Measurements from ENCODE around the gene KL.

Gene KL

DNA sequence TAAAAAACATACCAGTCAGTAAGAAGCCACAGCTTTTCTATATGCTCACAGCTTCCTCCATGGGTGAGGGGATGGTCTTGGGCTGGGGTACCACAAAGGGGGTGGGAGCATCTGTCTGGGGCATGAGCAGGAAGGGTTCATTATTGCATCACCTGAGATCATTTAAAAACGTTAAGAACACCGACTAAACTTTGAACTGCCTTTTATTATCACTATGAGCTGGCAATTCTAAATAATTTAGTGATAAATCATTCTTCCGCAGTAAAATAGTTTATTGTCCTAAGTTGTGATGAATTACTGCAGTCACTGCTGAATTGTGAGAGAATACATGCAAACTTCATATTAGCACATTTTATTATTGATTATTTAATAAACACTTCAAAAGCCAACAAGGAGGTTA lies 71.6 kb downstream of the KL start:
- no peak for DNase-seq

DNA sequence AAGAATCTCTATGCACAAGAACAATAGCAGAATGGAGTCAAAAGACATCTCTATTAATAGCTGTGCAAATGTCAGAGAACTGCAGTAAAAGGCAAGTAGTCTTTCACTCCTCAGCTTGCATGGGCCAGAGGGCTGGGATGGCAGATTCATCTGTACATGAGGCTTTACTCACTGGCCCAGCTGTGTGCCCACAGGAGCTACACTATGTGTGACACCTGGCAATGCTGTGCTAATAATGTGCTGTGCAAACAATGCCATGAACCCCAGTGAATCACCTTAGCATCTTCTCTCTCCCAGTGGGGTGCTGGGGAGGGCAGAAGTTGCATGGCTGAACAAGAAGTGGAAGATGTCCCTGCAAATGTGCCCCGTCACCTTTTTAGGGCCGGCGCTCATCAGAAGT lies 73.1 kb downstream of the KL start:
- DNase-seq, result no peak

DNA sequence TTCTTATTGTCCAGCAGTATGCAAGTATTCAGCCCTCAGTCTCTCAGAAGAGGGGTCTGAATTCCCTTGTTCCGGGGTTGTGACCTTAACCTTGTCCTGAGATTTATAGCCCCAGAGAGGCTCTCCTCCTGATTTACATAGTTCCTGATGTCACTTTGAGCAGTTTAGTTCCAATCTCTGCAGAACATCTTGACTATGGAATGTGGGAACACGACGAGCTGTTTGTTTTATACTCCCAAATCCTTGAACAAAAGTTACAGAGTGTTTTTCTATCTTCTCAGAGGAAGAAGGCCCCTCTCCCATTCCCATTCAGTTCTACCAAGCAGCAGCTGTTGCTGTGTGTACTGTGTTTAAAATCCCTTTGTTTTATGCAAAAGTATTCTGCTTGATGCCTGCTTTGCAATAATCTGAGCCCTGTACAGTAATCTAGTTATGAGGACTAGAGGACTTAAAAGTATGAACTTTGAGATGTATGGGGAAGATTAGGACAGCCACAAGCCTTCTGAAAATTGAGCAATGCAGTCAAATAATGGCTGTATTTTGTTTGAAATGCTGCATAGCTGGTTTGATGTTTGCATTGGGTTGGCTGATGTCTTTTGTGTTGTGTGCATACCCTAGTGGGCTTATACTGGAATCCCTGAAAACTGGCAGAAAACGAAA lies 74.7 kb downstream of the KL start:
- no peak for DNase-seq

DNA sequence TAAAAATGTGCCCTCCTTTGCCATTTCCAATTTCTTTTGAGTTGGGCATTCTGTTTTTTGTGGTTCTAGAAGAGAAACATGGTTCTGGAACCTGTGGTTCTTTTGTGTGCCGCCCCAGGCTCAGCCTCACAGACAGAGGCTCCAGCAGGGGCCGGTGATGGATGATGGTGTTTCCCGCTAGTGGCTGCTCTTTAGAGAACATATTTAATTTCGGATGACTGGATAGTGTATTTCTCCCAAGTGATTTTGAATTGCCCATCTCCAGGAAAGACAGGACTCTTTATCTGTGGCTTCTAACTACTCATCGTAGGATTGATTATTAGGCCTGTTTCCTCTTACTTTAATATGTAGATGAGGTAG lies 75.2 kb downstream of the KL start:
- no peak for DNase-seq

DNA sequence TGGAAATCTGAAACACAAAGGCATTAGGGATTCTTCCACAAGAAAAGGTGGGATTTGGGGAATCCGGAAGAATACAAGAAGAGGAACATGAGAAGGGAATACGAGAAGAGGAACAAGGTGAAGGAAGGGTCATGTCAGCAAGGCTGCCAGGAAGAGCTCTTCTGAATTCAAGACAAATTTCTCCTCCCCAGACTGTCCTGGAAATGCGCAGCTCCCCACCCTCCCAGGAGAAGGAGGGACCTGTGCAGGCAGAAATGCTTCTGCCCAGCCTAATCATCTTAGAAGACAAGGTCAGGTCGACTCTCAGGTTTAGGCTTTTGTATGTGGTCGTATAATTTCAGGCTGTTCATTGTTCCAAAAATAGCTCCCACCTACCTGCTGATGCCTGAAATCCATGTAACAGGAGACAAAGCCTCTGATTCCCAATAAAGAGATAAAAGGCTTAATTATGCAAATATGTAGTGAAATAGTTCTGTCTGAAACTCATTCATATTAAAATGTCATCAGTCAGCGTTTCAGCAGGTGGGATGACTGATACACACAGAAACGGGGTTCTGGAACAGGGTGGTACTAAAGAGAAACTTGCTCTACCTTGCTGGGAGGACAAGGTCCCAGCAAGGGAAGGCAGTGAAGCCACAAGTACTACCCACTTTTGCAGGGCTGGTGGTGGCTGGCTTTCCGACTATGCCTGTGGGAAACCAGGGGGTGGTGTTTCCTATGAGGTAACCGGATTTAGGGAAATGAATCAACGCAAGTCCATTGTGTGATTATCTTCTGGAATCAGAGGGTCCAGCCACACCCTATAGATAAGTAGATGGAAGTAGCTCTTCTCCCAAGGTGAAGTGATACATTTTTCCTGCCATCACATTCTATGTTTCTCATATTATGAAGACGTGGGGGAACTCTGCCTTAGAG lies 76.1 kb downstream of the KL start:
- no peak for DNase-seq

DNA sequence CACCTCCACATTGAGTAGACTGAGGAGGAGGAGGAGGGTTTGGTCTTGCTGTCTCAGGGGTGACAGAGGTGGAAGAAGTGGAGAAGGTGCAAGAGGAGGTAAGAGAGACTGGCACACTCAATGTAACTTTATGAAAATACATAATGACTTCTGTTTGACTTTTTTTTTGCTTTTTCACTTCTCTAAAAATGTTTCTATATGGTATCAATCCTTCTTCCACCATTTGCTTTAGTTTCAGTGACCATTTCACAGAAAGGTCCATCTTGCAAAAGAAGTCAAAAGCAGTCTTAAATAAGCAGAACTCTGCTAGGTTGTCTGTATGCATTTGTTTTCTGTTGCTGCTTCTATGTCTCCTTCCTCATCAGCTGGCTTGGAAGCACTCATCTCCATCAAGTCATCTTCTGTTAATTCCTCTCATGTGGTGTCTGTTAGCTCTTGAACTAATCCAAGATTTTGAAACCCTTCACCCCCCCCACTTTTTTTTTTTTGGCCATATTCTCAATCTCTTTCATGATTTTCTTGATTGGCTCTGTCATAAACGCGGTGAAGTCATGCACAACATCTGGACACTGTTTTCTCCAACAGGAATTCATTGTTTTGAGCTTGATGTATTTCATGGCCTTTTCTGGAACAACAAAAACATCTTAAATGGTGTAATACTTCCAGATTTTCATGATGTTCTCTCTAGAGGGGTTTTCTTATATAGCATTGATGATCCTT lies 80.8 kb downstream of the KL start:
- no peak for DNase-seq

DNA sequence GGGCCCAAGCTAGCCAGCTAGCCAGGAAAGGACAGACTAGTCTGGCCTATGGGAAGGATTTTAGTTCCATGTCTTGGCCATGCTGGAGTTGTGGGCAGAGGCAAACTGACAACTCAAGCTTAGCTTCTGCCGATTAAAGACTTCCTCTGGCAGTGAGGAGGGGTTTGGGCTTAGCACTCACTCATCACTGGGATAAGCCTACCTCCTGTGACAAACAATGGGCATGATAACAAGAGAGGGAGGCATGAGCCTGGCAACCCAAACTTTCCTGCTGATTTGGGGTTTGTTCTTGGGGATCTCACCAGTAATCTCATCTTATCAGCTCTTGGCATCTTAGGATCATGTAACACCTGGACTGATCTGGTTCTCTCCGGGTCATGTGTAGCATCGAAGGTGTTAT lies 83.6 kb downstream of the KL start:
- no peak for DNase-seq

DNA sequence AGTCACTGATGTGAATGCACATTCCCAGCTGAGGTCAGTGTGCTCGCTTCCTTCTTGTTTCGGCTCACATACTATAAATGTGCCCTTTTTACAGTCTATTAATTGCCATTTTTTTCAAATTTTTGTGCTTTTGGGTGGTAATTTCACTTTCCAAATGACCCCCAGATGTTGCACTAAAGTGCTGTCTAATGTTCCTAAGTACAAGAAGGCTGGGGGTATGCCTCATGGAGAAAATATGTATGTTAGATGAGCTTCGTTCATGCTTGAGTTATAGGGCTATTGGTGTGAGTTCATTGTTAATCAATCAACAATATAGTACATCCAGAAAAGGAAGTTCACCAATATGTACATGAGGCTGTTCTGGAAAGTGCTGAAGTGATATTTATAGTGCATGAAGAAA lies 84.7 kb downstream of the KL start:
- no peak for DNase-seq

DNA sequence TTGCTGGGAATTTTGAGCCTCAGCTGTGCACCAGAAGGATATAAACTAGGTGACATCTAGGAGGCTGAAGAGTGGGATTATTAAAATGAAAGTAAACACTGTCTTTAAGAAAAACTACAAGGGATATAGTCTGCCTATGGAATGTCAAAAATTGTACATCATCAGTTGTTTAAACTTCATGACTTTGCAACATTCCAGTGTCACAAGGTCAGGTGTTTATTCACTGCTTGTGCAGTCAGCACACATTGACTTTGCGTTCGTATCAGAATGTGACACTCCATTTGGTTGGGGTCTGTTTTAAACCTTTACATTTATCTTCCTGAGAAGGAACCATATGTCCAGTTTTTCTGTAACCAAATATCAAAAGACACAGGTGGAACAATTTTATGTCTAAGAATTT lies 85.6 kb downstream of the KL start:
- no peak for DNase-seq

DNA sequence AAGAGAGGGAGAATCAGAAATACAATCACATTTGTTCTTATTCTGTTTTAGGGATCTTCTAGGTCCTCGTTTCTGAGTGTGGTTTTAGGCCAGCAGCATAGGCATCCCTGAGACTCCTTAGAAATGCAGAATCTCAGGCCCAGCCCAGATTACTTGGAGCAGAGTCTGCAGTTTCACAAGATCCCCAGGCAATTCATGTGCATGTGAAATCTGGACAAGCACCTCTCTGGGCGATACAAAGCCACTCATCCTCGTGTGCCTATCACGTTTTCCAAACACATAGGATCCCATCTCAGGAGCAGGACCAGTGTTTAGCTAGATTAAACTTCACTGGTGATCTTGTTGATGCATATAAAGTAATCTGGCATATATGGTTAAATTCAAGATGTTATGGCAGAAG lies 87.2 kb downstream of the KL start:
- DNase-seq, result no peak

DNA sequence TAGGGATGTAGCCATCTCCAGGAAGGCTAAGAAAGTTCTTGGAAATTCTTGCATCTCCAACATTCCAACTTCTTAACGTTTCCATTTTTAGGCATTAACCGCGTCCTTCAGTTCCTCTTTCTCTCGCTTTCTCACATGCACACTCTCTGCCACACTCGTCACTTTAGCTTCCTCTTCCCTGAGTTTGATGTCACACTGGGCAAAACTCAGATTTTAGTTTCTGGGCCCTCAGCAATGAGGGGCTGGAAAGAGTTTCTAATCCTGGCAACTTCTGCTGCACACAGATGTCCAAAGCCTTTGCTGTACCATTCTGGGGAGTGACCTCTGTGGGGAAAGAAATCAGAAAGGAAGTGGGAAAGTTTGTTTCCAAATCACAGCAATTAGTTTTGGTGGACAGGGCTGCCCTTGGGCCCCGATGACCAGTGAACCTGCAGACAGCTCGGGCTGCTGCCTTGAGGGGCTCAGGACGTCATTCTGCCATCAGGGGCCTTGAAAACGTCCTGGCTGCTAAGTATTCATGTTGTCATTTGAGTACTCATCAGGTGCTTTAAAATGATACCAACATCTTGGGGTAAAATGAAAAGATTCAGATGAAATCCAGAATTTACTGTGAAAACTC lies 89.3 kb downstream of the KL start:
- DNase-seq, result no peak

DNA sequence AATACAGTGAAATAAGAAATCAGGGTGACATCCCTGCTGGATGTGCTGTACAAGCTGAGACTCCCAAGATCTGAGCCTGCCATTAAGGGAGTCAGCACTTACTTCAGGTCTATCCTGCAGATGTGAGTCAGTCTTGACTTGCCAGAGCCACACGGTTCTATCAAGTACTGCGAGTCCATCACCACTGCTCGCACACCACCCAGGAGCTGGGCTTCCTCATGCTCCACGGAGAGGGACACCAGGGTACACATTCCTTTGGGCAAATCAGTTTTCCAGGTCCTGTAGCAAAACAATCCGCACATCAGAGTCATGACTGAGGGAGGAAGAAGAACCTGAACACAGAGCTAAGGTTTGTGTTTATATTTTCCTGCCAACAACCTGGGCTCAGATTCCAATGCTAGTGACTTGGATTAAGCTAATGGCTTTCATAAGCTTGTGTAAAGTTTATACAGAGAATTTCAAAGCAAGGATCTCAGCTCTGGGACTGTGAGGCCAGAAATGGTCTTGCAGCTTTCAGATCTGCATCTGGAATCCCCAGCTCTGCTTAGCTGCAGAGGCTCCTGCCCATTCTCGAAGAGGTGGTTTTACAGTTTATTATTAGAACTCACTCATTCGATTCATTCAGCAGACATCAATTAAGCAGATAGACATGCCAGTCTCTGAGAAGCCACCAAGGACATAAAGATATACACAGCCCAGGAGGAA lies 90.6 kb downstream of the KL start:
- no peak for DNase-seq

DNA sequence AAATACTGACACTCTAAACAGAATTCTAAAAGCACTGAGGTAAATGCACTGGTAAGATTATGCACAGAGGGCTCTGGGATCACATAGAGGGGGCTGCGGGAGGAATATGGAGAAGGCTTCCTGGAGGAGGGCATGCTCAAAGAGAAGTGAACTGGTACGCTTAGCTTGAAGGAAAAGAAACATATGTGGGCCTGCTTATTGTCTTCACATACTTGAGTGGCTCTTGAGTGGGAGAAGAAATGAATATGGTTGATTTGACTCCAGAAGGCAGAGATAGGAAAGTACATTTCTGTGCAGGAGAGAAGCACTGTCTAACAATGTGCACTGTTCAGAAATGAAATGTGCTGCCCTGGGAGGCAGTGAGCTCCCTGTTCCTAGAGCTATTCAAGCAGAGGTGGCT lies 91.1 kb downstream of the KL start:
- no peak for DNase-seq

DNA sequence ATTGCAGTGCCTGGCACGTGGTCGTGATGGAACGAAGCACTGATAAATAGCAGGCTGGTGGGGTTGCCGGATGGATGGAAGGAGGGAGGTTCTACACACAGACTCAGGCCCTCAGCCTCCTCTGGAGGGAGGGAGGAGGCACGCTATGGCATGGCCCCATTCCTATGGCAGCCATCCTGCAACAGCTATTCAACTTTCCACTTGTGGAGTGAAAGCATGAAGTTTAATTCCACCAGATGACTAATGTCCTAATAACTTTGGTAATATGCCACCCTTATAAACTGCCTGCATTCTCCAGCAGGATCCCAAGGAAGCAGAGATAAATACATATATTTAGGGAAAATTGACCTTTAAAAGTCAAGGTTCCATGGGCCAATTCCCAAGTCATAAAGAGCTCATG lies 92.4 kb downstream of the KL start:
- no peak for DNase-seq

DNA sequence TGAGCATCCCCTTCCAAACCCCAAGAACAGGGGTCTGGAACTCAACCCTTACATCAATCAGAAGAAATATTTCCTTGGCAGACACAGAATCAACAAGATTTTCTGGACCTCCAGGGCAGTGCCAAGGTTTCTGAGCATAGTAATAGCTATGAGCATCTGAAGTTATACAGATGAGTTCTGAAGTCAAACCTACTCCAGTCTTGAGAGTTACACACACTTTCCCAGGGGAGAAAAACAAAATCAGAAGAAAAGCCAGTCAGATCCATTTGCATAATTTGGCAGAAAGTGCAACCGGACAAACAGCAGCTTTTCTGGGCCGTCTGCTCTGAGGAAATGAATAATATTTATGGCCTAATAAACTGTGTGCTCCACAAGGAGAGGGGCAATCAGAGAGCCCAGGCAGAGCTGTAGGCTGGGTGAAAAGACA lies 93.1 kb downstream of the KL start:
- DNase-seq, result no peak

DNA sequence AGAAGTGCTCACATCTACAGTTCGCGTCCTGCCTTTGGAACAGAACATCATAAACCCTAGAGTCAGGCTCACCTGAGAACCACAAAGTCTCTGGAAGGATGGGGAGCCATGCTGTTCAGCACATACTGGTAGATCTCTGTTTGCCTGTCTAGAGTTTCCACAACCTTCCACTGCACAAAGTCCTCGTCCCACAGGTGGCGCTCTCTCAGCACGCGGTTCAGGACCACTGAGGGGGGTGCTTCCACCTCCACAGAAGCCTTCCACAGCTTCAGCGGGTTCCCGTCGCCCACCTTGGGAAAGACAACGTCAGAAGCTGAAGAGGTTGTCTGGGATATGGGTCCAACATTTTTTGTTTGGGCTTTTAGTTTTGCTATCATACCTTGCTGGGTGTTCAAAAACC lies 93.6 kb downstream of the KL start:
- DNase-seq, result no peak

DNA sequence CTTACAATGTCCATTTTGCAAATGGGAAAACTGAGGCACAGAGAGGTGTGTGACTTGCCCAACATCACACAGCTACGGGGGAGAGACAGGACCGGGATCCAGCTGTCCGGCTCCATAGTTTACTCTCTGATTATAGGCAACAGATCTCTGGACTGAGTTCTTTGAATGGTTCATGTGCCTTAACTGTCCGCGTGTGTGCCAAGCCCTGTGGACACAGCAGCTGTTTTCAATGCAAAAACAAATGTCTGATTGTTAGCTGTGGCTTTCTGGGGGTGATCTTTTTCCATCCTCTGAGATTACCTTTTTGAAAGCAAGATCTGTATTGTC lies 94.1 kb downstream of the KL start:
- no peak for DNase-seq

DNA sequence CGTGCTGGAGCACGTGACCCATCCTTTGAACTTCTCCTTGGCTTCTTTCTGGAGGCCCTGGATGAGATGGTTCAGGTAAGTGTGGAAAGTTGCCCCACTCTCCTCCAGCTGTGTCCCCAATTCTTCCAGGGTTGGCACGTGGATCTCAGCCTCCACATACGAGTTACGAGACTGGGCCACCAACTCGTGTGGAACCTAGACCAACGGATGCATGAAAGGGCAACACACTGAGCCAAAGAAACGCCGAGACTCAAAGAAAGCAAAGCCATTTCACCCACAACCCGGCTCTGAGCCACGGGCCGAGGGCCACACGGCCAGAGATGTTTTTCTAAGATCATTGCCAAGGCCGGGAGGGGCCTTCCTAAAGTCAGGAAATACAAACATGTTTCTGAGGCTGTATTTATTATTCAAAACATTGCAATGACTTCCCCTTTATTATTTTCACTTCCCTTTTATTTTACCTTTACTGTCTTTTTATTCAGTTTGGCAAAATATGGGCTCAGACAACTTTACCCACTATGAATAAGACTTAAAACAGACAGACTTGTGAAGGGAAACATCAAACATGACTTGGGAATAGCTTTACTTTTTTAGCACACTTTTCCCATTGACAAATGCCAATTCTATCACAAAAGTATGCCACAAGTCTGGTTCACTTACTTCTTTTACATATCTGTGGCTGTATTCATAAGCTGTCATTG lies 94.6 kb downstream of the KL start:
- DNase-seq, result no peak

DNA sequence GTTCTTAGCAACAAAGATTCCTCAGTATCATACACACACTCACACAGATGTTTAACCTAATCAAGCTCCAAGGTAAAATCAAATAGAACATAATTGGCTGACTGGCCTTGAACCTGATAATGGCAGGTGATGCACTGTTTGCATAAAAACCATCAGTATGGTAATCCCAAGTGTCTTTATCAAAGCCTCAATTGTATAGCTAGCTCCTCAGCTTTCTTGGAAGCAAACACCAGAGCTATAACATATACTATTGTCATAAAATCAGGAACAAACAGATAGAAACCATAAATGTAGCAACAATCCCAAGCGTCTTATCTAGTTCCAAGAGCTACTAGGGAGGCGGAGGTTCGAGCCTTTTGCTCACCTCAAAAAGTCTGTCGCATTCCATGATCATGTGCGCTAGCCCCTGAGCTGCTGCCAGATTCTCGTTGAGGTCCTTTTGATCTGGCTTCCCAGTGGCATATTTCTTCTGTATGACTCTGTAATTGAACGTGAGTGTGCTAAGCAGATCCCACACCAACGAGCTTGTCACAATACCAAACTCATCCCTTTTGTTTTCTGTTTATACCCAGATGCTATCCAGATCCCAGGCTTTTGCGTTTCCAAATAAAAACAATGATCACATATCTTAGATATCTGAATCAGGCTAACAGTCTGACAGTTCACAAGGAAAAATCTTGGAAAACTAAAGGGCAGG lies 95.3 kb downstream of the KL start:
- no peak for DNase-seq

DNA sequence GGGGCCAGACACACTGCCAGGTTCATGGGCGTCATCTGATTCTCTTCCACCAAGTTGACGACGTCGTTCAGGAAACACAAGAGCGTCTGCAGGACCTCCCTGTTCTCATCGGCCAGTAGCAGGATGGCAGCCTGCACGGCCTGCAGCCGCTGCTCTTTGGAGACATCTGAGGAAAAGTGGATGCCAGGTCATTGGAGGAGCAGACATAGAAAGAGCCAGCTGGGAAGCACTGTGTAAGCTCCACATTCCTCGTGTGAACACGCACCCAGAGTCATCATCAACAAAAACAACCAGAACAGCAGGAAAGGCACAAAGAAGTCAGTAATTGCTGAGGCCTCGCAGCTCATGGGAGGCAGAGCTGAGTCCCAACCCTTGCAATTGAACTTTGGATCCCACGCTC lies 96.5 kb downstream of the KL start:
- no peak for DNase-seq

DNA sequence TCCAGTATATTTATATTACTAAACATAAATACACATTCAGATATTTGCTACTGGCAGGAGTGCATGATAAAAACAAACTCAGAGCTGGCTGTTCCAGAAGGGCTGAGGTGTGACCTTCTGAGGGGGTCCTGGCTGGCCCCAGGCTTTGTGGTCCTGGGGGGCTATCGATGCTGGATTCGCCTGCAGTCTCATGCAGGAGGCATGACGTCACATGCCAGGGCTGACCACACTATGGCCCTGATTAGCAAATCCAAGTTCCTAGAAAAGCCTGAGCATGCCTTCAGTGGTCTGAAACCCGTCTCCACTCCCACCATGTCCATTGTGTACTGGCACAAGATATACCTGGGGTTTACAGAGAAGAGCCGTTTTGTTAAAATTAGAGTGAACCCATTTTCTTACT lies 97.9 kb downstream of the KL start:
- no peak for DNase-seq

DNA sequence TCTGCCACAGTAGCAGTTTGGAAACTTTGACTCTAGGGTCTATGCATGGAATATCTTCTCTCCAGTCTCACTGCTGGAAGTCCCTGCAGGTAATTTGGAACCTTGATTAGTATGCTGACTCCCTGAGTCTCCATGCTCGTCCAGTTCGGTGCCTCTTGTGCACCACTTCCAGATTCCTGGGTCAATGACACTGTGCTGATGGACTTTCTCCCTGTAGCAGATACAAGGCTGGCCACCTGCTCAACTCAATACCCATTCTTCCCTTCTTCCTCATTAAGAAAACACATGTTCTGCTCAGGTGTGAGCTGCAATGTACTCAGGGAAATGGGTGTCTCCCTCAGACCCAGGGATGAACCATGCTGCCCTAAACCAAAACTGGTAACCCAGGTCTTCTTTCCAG lies 99.1 kb downstream of the KL start:
- no peak for DNase-seq

Data from activated CD4-positive, alpha-beta T cell treated with anti-CD3 and anti-CD28 coated beads, Interleukin-2, amount 50 U/mL, for 4 hours (primary cell).